SJCRH30 (cell line): ENCODE measurements around the gene HOGA1. TPM values are rescaled to one million over a fixed set of nuclear protein-coding genes. Genes with fewer than 3 reads are reported as not detected.
"Not testable (repeated sequence)": the region's sequence is repeated elsewhere in the genome, so short reads cannot be mapped to it uniquely, and the experiment has no call there.

ENCODE experiments used
- DNase-seq, 2 experiments: peaks; one replicate each; pipeline ENCODE4 v3.0.0-alpha.2; 2015 to 2020
- H3K27ac ChIP-seq: fragments of 250-450 bp; sonication (Bioruptor Pico); 2 replicates; pipeline ENCODE4 v1.5.1; 2020; ENCODE audit warnings: mild to moderate bottlenecking, moderate library complexity
- H3K27me3 ChIP-seq: fragments of 250-450 bp; sonication (Bioruptor Pico); 2 replicates; pipeline ENCODE4 v1.5.1; 2020; ENCODE audit warnings: mild to moderate bottlenecking, moderate library complexity
- H3K36me3 ChIP-seq: fragments of 250-450 bp; sonication (Bioruptor Pico); 2 replicates; pipeline ENCODE4 v1.5.1; 2020; ENCODE audit warnings: mild to moderate bottlenecking, moderate library complexity
- H3K4me1 ChIP-seq: fragments of 250-450 bp; sonication (Bioruptor Pico); 2 replicates; pipeline ENCODE4 v1.5.1; 2020; ENCODE audit warnings: mild to moderate bottlenecking, moderate library complexity
- H3K4me3 ChIP-seq: fragments of 250-450 bp; sonication (Bioruptor Pico); 2 replicates; pipeline ENCODE4 v1.5.1; 2020; ENCODE audit warnings: mild to moderate bottlenecking, moderate library complexity
- H3K9me3 ChIP-seq: fragments of 250-450 bp; sonication (Bioruptor Pico); replicated peaks from 2 replicates; pipeline ENCODE4 v1.5.1; 2020; ENCODE audit warnings: mild to moderate bottlenecking, moderate library complexity
- total RNA-seq: library from RNA; depleted of rRNA; stranded (reverse); fragments of >200 nt; shearing (Covaris generic); gene quantifications from 2 replicates; pipeline ENCODE4 v1.2.3, GENCODE V29; 2014

HOGA1 gene
- total RNA-seq, 1 experiment from 2014 or later, result 3.5 TPM

- Histone ChIP-seq H3K27me3 (no peaks in the 10 kb centered on the region), H3K4me1 (peaks cover 51% of the 10 kb centered on the region), H3K27ac (peak overlapping the region; percentile 85), H3K9me3 (no peaks in the 10 kb centered on the region), H3K4me3 (no peak overlapping the region), H3K36me3 (no peaks in the 10 kb centered on the region)
- no peak for DNase-seq
These were observed 35.2 kb upstream of the HOGA1 start for GRCh38 chr10:97548828-97549455.

GRCh38 chr10:97549587-97550322 is 34.4 kb upstream of the HOGA1 start:
- Histone ChIP-seq H3K27me3 (no peaks in the 10 kb centered on the region), H3K4me3 (peak overlapping the region; percentile 5; the same call in 1 of the 2 replicates), H3K4me1 (peaks cover 50% of the 10 kb centered on the region), H3K36me3 (no peaks in the 10 kb centered on the region), H3K9me3 (no peaks in the 10 kb centered on the region), H3K27ac (peak overlapping the region; percentile 85)
- DNase-seq, result peak; percentile 89 to 96

- Histone ChIP-seq H3K4me3 (peak overlapping the region; percentile 5; the same call in 1 of the 2 replicates), H3K27me3 (no peaks in the 10 kb centered on the region), H3K27ac (peak overlapping the region; percentile 85), H3K9me3 (no peaks in the 10 kb centered on the region), H3K4me1 (peaks cover 50% of the 10 kb centered on the region), H3K36me3 (no peaks in the 10 kb centered on the region)
- DNase-seq, result peak in 1 of 2 experiments; percentile 55
These were observed 33.6 kb upstream of the HOGA1 start for GRCh38 chr10:97550336-97551149.

GRCh38 chr10:97551271-97551670 is 32.9 kb upstream of the HOGA1 start:
- H3K27me3 ChIP-seq, result no peaks in the 10 kb centered on the region
- H3K36me3 ChIP-seq, result no peaks in the 10 kb centered on the region
- no peak for DNase-seq

GRCh38 chr10:97553575-97554031 is 30.6 kb upstream of the HOGA1 start:
- H3K9me3 ChIP-seq, result no peaks in the 10 kb centered on the region
- peaks cover 29% of the 10 kb centered on the region for H3K4me1 ChIP-seq
- no peak overlapping the region for H3K4me3 ChIP-seq
- no peaks in the 10 kb centered on the region for H3K36me3 ChIP-seq
- peak; percentile 72 to 86 for DNase-seq
- no peaks in the 10 kb centered on the region for H3K27me3 ChIP-seq
- no peak overlapping the region for H3K27ac ChIP-seq

More at GRCh38 chr10:97551271-97551670, 32.9 kb upstream of the HOGA1 start:
- peaks cover 50% of the 10 kb centered on the region for H3K4me1 ChIP-seq
- no peak overlapping the region for H3K4me3 ChIP-seq
- no peaks in the 10 kb centered on the region for H3K9me3 ChIP-seq
- H3K27ac ChIP-seq, result no peak overlapping the region

GRCh38 chr10:97554336-97554735 is 29.9 kb upstream of the HOGA1 start:
- H3K27me3 ChIP-seq, H3K36me3 ChIP-seq, H3K9me3 ChIP-seq, H3K4me3 ChIP-seq, DNase-seq, H3K27ac ChIP-seq: not testable (repeated sequence)
- peaks cover 22% of the 10 kb centered on the region for H3K4me1 ChIP-seq

GRCh38 chr10:97555541-97555940 is 28.6 kb upstream of the HOGA1 start:
- H3K27me3 ChIP-seq, H3K4me3 ChIP-seq, H3K27ac ChIP-seq, H3K9me3 ChIP-seq, H3K36me3 ChIP-seq, DNase-seq: not testable (repeated sequence)
- H3K4me1 ChIP-seq, result peaks cover 11% of the 10 kb centered on the region

GRCh38 chr10:97560731-97561381 is 23.3 kb upstream of the HOGA1 start:
- not testable (repeated sequence) for H3K4me3 ChIP-seq, H3K27ac ChIP-seq, DNase-seq

GRCh38 chr10:97561386-97562077 is 22.7 kb upstream of the HOGA1 start:
- not testable (repeated sequence) for H3K27ac ChIP-seq, DNase-seq, H3K9me3 ChIP-seq, H3K27me3 ChIP-seq, H3K4me1 ChIP-seq, H3K4me3 ChIP-seq, H3K36me3 ChIP-seq

More at GRCh38 chr10:97560731-97561381, 23.3 kb upstream of the HOGA1 start:
- not testable (repeated sequence) for H3K36me3 ChIP-seq, H3K4me1 ChIP-seq, H3K27me3 ChIP-seq, H3K9me3 ChIP-seq

- not testable (repeated sequence) for H3K27me3 ChIP-seq, H3K4me1 ChIP-seq, DNase-seq, H3K9me3 ChIP-seq, H3K4me3 ChIP-seq, H3K36me3 ChIP-seq, H3K27ac ChIP-seq
These were observed 21.9 kb upstream of the HOGA1 start for GRCh38 chr10:97562329-97562728.

- Histone ChIP-seq H3K27me3 (no peaks in the 10 kb centered on the region), H3K27ac (no peak overlapping the region), H3K36me3 (no peaks in the 10 kb centered on the region), H3K4me3 (no peak overlapping the region), H3K9me3 (peaks cover 5% of the 10 kb centered on the region; the same call in 1 of the 2 replicates), H3K4me1 (no peaks in the 10 kb centered on the region)
- no peak for DNase-seq
These were observed 20.9 kb upstream of the HOGA1 start for GRCh38 chr10:97563337-97563736.

- H3K27me3 ChIP-seq, result no peaks in the 10 kb centered on the region
- no peak for DNase-seq
- peaks cover 5% of the 10 kb centered on the region; the same call in 1 of the 2 replicates for H3K9me3 ChIP-seq
- no peak overlapping the region for H3K4me3 ChIP-seq
- no peaks in the 10 kb centered on the region for H3K36me3 ChIP-seq
- peaks cover under 1% of the 10 kb centered on the region for H3K4me1 ChIP-seq
- no peak overlapping the region for H3K27ac ChIP-seq
These were observed 19.4 kb upstream of the HOGA1 start for GRCh38 chr10:97564776-97565175.

GRCh38 chr10:97566336-97566996 is 17.7 kb upstream of the HOGA1 start:
- no peak for DNase-seq
- Histone ChIP-seq H3K27ac (no peak overlapping the region), H3K4me3 (no peak overlapping the region), H3K4me1 (peaks cover 16% of the 10 kb centered on the region), H3K27me3 (no peaks in the 10 kb centered on the region), H3K36me3 (no peaks in the 10 kb centered on the region), H3K9me3 (peaks cover 5% of the 10 kb centered on the region; the same call in 1 of the 2 replicates)
